Liver (tissue), 3 donors: ENCODE results near the gene LAPTM4A.

Experiments
- EGR1 ChIP-seq, 2 donors: IDR thresholded peaks; 2 replicates each; pipeline ENCODE4 v1.6.1; 2016 to 2018; ENCODE audit warnings: antibody characterized with exemption in 2 of 2, low read depth in 2 of 2
- GABPA ChIP-seq, 2 donors: IDR thresholded peaks in 1 of 2; conservative IDR thresholded peaks in 1 of 2; 2 replicates each; pipeline ENCODE4 v1.6.1; 2016; ENCODE audit warnings: antibody characterized with exemption in 2 of 2, mild to moderate bottlenecking in 1 of 2, moderate library complexity in 1 of 2
- JUND ChIP-seq, 2 donors: IDR thresholded peaks; 2 replicates each; pipeline ENCODE4 v1.6.1; 2016; ENCODE audit warnings: antibody characterized with exemption in 2 of 2
- RAD21 ChIP-seq, 2 donors: IDR thresholded peaks; 2 replicates each; pipeline ENCODE4 v1.6.1; 2016; ENCODE audit warnings: antibody characterized with exemption in 2 of 2, mild to moderate bottlenecking in 2 of 2
- RXRA ChIP-seq, 2 donors: IDR thresholded peaks; 2 replicates each; pipeline ENCODE4 v1.6.1; 2017 to 2018; ENCODE audit warnings: antibody characterized with exemption in 2 of 2, mild to moderate bottlenecking in 1 of 2
- SP1 ChIP-seq: IDR thresholded peaks from 2 replicates; pipeline ENCODE4 v1.6.1; 2018; ENCODE audit warnings: antibody characterized with exemption, mild to moderate bottlenecking
- TAF1 ChIP-seq: conservative IDR thresholded peaks from 2 replicates; pipeline ENCODE4 v1.6.1; 2016; ENCODE audit warnings: antibody characterized with exemption, mild to moderate bottlenecking
- YY1 ChIP-seq: IDR thresholded peaks from 2 replicates; pipeline ENCODE4 v1.6.1; 2016; ENCODE audit warnings: antibody characterized with exemption, mild to moderate bottlenecking
- TF ChIP-seq, protein P1 (sequence below): IDR thresholded peaks from 2 replicates; pipeline ENCODE4 v1.6.1; 2016; ENCODE audit warnings: antibody characterized with exemption
- TF ChIP-seq, protein P2 (sequence below): fragments of 150-350 bp; IDR thresholded peaks from 2 replicates; pipeline ENCODE4 v1.5.1; 2017; ENCODE audit warnings: improper control_type of control experiment, low read depth, low read length; ENCODE audit not compliant: missing input control
- TF ChIP-seq, protein P3 (sequence below): IDR thresholded peaks from 2 replicates; pipeline ENCODE4 v1.6.1; 2016; ENCODE audit warnings: antibody characterized with exemption, mild to moderate bottlenecking
- TF ChIP-seq, protein P4 (sequence below): IDR thresholded peaks from 2 replicates; pipeline ENCODE4 v1.6.1; 2016; ENCODE audit warnings: antibody characterized with exemption
- donor health status: healthy.
- donor health status: healthy.

DNA sequence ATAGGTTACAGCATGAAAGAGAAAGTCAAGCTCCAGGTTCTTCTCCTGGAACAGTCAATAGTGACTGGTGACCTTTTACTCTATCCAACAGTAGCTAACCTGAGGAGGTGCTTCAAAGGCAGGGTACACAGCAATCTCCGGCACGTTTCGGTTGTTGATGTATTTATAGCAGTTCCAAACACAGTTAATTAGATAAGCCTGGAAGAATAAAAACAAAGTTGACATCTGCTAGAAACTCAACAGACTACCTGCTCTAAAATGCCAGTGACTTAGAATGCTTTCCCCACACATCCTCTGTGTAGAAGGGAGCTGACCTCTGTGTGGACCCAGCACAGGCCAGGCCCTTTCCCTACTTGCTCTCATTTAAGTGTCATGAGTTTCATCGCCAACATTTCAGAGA, 17.2 kb downstream of the LAPTM4A start:
- TF ChIP-seq, protein P1, sequence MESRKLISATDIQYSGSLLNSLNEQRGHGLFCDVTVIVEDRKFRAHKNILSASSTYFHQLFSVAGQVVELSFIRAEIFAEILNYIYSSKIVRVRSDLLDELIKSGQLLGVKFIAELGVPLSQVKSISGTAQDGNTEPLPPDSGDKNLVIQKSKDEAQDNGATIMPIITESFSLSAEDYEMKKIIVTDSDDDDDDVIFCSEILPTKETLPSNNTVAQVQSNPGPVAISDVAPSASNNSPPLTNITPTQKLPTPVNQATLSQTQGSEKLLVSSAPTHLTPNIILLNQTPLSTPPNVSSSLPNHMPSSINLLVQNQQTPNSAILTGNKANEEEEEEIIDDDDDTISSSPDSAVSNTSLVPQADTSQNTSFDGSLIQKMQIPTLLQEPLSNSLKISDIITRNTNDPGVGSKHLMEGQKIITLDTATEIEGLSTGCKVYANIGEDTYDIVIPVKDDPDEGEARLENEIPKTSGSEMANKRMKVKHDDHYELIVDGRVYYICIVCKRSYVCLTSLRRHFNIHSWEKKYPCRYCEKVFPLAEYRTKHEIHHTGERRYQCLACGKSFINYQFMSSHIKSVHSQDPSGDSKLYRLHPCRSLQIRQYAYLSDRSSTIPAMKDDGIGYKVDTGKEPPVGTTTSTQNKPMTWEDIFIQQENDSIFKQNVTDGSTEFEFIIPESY = no peak
- TF ChIP-seq, protein P2, sequence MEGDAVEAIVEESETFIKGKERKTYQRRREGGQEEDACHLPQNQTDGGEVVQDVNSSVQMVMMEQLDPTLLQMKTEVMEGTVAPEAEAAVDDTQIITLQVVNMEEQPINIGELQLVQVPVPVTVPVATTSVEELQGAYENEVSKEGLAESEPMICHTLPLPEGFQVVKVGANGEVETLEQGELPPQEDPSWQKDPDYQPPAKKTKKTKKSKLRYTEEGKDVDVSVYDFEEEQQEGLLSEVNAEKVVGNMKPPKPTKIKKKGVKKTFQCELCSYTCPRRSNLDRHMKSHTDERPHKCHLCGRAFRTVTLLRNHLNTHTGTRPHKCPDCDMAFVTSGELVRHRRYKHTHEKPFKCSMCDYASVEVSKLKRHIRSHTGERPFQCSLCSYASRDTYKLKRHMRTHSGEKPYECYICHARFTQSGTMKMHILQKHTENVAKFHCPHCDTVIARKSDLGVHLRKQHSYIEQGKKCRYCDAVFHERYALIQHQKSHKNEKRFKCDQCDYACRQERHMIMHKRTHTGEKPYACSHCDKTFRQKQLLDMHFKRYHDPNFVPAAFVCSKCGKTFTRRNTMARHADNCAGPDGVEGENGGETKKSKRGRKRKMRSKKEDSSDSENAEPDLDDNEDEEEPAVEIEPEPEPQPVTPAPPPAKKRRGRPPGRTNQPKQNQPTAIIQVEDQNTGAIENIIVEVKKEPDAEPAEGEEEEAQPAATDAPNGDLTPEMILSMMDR = no peak
- TF ChIP-seq TAF1 (no peak), RAD21 (IDR thresholded peaks at IDR 0.05) (no peak), GABPA (IDR thresholded peaks at IDR 0.05 in 1 of 2, conservative IDR thresholded peaks at IDR 0.05 in 1 of 2) (no peak), JUND (IDR thresholded peaks at IDR 0.05) (no peak), EGR1 (IDR thresholded peaks at IDR 0.05; ENCODE audit: low read depth in 2 of 2) (no peak), RXRA (IDR thresholded peaks at IDR 0.05) (no peak), YY1 (no peak), SP1 (no peak)
- TF ChIP-seq, protein P3, sequence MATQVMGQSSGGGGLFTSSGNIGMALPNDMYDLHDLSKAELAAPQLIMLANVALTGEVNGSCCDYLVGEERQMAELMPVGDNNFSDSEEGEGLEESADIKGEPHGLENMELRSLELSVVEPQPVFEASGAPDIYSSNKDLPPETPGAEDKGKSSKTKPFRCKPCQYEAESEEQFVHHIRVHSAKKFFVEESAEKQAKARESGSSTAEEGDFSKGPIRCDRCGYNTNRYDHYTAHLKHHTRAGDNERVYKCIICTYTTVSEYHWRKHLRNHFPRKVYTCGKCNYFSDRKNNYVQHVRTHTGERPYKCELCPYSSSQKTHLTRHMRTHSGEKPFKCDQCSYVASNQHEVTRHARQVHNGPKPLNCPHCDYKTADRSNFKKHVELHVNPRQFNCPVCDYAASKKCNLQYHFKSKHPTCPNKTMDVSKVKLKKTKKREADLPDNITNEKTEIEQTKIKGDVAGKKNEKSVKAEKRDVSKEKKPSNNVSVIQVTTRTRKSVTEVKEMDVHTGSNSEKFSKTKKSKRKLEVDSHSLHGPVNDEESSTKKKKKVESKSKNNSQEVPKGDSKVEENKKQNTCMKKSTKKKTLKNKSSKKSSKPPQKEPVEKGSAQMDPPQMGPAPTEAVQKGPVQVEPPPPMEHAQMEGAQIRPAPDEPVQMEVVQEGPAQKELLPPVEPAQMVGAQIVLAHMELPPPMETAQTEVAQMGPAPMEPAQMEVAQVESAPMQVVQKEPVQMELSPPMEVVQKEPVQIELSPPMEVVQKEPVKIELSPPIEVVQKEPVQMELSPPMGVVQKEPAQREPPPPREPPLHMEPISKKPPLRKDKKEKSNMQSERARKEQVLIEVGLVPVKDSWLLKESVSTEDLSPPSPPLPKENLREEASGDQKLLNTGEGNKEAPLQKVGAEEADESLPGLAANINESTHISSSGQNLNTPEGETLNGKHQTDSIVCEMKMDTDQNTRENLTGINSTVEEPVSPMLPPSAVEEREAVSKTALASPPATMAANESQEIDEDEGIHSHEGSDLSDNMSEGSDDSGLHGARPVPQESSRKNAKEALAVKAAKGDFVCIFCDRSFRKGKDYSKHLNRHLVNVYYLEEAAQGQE = no peak
- TF ChIP-seq, protein P4, sequence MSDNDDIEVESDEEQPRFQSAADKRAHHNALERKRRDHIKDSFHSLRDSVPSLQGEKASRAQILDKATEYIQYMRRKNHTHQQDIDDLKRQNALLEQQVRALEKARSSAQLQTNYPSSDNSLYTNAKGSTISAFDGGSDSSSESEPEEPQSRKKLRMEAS = no peak
